HG02642 (cell line): ENCODE measurements around the gene SH3PXD2A.

Experiments used
- ATAC-seq: cut with Tn5 transposase; IDR thresholded peaks from one replicate; pipeline ENCODE4 v1.9.1; 2021; ENCODE audit warnings: mild to moderate bottlenecking; ENCODE audit not compliant: unreplicated experiment, poor library complexity

SH3PXD2A gene

DNA sequence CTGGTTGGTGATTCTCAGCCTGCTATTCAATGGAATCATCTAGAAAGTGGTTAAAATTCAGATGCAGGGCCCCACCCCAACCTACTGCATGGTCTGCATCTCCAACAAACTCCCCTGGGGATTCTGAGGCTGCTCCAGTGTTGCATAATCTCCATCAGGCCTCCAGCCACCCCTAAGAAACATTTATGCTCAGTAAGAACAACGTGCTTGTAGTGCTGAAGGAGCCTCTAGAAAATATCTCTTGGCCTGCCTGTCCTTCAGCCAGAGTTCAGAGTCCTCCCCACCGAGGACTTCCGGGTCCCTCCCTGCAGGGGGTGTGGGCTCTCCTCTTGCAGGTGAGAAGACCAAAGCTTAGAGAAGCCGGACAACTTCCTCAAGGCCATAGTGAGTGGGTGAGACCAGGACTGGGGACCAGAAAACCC is 159.8 kb downstream of the SH3PXD2A start:
- no peak for ATAC-seq

GRCh38 chr10:103693812-103694205 is 161.6 kb downstream of the SH3PXD2A start:
- ATAC-seq = no peak

DNA sequence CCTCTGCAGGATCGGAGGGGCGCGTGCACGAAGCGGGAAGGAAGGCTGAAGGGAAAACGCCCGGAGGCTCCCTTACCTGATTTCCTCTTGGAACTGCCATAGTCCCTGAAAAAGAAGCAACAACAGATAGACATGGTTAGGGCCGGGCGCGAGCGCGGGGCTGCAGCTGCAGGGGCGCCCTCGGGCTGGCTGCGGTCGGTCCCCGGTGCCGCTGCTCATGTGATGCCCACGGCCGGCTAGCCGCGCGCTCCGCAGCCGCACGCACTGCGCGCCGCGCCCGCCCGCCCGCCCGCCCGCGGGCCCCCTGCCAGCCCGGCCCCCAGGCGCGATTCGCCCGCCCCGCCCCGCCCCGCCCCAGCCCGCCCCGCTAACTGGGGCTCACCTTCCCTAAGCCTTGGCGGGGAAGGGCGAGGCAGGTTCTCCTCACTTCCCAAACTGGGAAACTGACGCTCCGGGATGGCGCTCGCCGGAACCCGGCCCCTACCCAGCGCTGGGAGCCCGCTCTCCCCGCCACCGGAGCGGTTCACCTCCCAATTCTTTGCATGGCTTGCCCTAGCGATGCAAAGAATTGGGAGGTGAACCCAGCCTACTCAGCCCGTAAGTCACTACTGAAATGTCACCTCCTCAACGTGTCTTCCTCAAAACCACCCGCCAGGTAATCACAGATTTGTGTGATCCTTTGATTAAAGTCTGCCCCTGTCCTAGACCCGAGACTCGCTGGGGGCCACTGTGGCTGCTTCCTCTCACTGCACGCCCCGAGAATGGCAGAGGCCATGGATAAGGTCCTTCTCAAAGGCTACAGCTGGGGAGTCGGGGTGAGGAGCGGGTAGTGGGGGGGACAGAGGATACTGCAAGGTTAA is 162.2 kb downstream of the SH3PXD2A start:
- peak; percentile 41 for ATAC-seq

GRCh38 chr10:103692436-103692951 is 162.9 kb downstream of the SH3PXD2A start:
- ATAC-seq = peak; percentile 54

- ATAC-seq = peak; percentile 33
Measured at GRCh38 chr10:103691723-103692435, 163.5 kb downstream of the SH3PXD2A start.

- ATAC-seq = no peak
Measured at GRCh38 chr10:103691267-103691666, 164.1 kb downstream of the SH3PXD2A start.

GRCh38 chr10:103690281-103690680 is 165.1 kb downstream of the SH3PXD2A start:
- no peak for ATAC-seq

DNA sequence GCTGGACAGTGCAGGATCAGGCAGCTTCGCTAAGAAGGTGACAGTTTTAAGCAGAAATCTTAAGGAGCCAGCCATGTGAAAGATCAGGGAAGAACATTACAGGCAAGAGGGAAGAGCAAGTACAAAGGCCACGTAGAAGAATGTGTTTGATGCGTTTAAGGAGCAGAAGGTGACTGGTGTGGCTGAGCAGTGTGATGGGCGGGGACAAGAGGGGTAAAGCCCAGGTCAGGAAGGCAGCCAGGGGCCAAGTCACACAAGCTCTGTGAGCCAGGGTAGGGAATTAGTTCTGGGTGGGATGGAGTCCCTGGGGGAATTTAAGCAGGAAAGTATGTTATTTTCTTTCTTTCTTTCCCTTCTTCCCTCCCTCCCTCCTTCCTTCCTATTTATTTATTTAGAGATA is 166.9 kb downstream of the SH3PXD2A start:
- ATAC-seq = no peak

GRCh38 chr10:103687718-103688117 is 167.7 kb downstream of the SH3PXD2A start:
- no peak for ATAC-seq

DNA sequence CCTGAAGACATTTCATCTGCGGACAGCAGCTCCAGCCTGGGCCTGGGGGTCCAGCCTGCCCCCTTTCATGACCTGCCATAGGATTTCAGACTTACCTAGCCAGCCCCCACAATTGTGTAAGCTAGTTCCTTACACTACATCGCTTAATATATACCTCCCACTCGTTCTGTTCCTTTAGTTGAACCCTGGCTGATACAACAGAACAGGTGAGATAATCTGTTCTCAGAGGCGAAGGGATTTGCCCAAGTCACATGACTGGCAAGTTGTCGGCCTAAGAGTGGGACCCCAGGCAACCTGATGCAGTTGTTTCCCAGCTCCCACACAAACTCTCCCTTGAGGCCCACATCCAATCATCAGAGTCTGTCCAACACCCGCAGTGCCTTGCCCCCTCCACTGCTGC is 168.2 kb downstream of the SH3PXD2A start:
- no peak for ATAC-seq

DNA sequence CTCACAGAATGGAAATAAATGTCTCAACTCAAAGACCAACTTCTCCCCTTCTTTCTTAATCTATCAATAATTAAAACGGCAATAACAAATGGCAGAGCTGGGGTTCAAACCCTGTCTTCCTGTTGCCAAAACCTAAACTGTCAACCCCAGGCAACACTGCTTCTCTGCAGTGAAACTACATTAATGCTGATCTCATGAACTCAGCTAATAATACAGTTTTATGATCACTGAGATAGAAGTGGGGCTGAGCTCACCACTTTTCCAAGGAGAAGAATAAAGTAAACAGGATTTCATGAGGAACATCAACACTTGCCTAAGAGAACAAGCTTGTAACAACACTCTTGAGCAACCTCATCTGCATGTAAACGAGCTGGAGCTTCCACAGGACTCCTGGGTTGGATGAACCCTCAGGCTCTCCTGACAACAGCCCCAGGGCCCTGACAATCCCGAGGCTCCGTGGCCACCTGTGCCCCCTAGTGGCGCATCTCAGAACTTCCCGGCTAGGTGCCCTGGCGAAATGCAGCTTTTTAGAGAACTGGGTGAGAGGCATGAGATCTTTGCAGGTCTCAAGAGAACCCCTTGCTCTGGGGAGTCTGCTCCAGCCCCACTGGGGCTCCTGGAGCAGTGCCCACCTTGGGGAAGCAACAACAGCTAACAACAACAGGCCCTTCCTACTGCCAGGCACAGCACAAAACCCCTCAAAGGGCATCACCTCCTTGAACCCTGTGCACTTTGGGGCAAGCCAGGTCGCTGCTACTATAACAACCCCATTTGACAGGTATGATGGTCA is 169.3 kb downstream of the SH3PXD2A start:
- peak; percentile 74 for ATAC-seq

GRCh38 chr10:103683851-103684250 is 171.5 kb downstream of the SH3PXD2A start:
- no peak for ATAC-seq

DNA sequence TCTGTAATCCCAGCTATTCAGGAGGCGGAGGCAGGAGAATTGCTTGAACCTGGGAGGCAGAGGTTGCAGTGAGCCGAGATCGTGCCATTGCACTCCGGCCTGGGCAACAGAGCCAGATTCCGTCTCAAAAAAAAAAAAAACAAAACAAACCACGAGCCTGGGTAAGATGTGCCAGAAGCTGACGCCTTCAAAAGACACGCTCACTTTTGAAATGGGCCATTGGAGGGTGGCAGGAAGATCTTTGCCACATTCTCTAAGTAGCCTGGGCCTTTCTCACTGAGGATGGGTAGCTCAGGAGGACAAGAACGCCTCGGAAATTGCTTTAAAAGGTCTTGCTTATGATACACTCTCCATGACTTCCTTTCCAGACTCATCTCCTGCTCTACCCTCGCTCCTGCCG is 172.7 kb downstream of the SH3PXD2A start:
- no peak for ATAC-seq

GRCh38 chr10:103681617-103682399 is 173.6 kb downstream of the SH3PXD2A start:
- no peak for ATAC-seq

DNA sequence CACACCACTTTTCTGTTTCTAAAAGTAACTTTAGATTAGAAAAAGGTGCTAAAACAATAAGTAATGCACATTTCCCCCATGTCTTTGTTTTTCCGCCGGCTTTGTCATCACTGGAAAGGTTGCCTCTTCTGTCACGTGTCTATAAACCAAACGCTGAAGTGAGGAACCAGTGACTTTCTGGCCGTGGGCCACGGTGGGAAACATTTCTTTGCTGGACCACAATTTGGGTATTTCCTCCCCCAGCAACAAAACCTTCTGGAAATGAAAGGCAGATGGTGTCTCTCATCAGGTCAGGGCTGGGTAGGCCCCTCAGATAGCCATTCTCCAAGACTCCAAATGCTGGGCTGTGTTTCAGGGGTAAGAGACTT is 174.5 kb downstream of the SH3PXD2A start:
- no peak for ATAC-seq

DNA sequence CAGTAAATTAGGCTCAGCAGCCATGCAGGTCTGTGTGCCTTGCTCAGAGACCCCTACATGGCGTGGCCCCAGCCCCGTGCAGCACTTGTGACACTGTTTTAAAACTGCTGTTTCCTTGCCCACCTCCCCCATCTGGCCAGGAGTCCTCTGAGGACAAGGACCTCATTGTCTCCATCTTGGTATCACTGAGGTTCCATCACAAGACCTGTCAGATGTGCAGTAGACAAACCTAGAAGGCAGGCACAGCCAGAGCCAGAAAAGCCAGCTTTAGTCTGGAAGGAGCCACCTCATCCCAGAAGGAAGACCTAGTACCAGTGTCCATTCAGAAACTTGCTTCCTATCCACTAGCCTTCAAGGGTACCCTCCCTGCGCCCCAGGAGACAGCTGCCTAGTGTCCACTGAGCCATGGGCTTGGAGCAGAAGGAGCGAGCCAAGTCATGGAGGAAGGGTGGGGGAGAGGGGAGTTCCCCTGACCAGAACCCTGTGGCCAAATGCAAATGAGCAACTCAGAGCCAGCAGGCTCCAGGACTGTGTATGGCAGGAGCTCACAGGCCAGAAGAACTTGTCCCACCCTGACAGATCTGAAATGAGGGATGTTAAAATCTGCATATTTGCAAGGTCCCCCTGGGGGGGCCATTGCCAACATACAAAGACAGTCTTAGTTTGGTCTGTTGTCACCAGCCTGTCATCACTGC is 176.1 kb downstream of the SH3PXD2A start:
- peak; percentile 73 for ATAC-seq

GRCh38 chr10:103678178-103678526 is 177.2 kb downstream of the SH3PXD2A start:
- peak; percentile 82 for ATAC-seq

DNA sequence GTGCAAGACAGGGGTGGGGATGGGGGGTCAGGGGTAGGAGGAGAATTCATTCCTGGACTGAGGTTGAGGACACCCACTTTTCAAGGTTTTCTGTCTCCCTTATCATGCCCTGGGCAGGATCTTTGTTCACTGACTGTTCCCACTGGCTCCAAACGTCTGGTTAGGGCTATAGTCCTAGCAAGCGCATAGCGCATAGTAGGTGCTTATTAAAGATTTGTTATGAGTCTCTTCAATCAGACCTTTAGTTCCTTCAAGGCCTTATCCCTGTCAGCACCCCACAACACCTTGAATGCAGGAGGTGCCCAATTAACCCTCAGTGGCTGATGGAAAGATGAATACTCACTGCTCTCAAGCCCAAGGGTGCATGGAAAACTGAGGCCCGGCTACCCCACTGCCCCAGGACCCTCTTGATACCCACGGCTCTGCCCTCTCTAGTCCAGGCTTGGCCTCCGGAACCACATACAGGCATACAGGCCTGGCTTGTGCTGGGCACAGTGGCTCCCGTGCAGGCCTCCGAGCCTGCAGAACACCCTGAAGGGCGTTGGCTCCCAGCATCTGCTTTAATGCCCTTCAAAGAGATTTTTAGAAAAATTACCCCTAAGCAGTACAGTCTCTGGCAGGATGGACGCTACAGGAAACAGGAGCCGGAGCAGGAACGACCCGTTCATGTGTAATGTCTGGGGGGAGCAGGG is 177.7 kb downstream of the SH3PXD2A start:
- ATAC-seq = no peak
